CD4-positive, alpha-beta T cell treated with Interferon alpha-2 for 1 hour (primary cell): ENCODE data around the gene NUS1.
"Not testable (repeated sequence)": the region's sequence is repeated elsewhere in the genome, so short reads cannot be mapped to it uniquely, and the experiment has no call there.

Experiments used
- DNase-seq, 2 donors: peaks; one replicate each; pipeline ENCODE4 v3.0.0-alpha.2; 2020 to 2022

NUS1 gene

DNA sequence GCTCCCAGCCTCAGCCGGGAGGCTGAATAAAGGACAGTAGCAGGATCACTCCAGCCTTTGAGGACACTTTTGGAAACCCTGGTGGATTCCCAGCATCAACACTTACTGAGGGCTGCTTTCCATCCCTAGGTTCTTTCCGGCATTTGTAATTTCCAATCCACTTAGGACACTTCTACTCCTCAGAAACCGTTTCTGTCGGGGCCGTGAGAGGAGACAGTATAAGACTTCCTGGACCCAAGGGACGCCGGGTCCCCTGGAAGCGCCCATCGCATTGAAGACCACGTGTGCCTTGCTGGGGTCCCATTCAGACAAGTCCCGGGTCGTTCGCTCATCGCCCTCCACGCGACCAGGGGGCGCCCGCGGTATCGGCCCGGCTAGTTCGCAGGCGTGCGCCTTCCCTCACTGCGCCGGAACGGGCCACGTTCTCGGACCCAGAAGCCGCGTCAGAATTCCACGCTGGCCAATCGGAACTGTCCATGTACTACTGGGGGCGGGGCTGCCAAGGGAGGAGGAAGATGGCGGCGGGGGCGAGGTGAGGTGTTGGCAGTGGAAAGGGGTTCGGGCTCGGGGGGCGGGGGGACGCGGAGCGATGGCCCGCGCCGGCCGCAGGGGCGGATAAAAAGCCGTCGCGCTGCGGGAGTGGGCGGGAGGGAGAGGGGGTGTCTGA, at the start of gene NUS1:
NUS1 (plus strand) TSS at position 479 of the 667 bp plus-strand sequence. CDS start 202 bp downstream, outside the sequence.
- DNase-seq, result peak; percentile 97 to 99

DNA sequence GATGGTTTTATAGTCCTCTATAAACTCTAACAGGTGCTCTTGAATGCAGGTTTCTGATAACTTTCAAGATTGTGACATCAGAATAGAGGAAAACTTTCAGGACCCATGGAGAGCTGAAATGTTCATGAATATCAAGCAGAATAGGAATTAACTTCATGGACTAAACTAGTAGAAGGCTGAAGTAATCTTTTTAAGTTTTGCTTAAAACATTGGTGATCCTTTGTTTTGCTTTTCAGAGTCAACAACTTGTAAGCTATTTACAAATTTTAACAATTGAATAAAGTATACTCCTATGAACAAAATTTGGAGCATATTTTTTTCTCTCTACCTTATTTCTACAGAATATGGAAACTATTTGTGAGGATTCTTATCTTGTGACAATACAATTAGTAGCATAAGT, 47.7 kb upstream of the NUS1 start:
- DNase-seq, result no peak

DNA sequence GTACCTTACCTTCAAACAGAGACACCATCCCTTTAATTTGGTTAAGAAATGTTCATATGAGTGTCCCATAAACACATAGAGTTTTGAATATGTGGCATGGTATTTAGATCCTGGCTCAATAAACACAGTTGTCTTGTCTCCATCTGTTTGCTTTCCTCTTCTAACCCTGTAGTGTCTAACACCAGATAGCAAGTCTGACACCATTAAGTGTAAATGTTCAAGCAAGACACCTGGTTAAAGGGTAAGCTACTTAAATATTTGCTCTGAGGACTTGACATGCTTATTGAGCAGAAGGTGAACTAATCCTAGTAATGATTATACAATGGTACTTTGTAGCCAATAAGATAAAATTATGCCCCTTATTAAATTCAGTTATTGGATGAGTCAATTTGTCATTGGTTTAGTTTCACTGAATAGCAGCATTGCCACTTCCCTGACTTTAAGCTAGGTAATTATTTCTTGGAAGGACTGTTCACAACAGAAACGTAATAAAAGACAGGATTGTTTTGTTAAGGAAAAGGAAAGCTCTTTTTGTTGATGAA, 46.1 kb upstream of the NUS1 start:
- no peak for DNase-seq

DNA sequence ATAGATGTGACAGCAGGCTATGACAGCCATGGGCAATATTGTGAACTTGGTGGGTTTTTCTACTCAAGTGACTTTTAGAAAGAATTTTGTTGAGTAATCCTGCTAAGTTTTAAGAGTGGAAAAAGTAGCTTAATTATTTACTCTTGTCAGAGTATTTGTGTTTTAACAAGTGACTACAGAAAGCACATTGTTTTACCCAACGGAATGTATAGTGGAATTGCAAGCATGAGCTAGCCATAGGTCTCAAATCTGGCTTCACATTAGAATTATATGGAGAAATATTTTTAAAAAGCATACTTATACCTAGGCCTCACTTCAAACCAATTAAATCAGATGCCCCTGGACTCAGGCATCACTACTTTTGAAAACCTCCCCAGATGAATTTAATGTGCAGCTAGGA, 37.5 kb upstream of the NUS1 start:
- no peak for DNase-seq

DNA sequence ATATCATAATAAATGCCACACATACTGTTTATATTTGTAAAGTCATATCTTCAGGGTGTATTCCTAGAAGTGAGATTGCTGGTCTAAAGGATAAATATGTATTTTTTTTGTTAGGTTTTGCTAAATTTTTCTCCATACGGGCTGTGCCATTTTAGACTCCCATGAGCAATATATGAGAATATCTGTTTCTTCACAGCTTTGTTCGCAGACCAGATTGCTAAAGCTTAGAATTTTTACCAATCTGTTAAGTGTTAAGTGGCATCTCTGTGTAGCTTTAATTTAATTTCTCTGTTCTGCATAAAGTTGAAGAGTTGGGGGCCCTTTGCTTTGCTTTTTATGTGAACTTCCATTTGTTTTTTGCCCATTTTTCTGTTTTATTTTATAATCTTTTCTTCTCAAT, 32.3 kb upstream of the NUS1 start:
- no peak for DNase-seq

DNA sequence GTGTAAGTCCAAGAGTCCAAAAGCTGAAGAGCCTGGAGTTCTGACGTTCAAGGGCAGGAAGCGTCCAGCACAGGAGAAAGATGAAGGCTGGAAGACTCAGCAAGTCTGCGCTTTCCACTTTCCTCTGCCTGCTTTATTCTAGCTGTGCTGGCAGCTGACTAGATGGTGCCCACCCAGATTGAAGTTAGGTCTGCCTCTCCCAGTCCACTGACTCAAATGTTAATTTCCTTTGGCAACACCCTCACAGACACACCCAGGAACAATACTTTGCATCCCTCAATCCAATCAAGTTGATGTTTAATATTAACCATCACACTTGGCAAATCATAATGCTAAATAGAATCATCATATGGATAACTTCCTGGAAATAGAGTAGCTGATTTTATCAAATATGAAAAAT, 23.3 kb upstream of the NUS1 start:
- DNase-seq, result not testable (repeated sequence)

DNA sequence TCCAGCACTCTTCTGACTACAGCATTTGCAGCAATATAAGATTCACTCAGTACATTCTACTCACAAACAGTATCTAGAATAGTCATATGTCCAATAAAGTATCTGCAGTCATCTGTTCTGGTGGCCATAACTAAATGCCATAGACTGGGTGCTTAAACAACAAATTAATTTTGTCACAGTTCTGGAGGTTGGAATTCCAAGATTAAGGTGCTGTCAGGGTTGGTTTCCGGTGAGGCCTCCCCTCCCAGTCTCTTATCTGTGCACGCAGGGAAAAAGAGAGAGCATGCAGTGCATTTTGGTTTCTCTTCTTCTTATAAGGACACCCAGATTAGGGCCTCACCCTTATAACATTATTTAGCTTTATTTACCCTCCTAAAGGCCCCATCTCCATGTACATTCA, 21.3 kb upstream of the NUS1 start:
- no peak for DNase-seq

DNA sequence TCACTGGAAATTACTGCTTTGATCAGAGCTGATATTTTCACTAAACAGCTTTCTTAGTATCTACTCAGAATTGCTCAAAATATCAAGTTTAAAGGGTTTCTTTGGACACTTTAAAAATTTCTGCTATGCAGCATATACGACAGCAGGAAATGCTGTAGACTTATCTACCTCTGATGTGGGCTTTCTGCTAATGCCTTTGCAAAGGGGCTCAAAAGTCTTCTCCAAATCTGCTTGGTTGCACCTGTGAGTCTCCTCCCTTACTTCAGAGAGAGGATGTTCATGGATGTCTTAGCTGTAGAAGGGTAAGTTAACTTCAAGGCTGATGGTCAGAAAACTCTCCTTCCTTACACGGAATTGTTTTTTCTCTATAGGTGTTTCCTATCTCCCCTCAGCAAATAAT, 19.9 kb upstream of the NUS1 start:
- no peak for DNase-seq

DNA sequence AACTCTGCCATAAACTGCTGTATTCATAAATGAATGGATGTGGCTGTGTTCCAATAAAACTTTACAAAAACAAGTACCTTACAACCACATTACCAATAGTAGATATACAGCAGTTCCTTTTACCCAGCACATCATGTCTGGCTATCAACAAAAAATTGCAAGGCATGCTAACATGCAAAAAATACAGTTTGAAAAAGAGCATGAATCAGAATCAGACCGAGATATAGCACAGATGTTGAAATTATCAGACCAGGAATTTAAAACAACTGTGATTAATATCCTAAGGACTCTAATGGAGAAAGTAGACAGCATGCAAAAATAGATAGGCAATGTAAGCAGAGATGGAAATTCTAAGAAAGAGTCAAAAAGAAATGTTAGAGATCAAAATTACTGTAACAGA, 8.4 kb upstream of the NUS1 start:
- no peak for DNase-seq

DNA sequence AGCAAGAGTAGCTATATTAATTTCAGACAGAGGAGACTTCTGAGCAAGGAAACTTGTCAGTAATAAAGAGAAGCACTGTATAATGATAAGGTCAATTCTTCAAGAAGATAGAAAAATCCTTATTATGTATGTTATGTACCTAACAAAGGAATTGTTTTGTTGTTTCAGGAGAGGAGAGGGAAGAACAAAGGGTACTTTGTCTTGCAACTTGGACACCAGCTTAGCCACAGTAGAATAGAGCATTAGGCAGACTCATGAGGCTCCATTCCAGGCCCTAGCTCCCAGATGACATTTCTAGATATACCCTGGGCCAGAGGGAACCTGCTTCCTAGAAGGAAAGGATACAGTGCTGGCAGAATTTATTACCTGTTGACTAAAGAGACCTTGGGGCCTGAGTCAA, 6.5 kb upstream of the NUS1 start:
- DNase-seq, result no peak

DNA sequence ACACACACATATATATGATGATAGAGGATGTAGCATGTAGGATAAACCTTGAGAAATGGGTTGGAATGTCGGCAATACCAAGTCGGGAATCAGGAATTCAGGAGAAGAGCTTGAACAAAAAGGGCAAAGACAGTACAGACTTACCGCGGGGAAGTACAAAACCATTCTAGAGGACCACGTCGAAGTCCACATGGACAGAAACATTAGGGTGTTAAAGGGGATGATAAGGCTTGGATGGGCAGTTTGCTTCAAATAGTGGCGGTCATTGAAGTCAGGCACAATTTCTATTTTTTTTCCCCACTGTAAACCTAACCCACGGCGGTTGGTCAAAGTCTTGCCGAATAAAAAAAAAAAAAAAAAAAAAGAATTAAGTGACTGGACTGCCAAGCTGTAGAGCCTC, 766 bp upstream of the NUS1 start:
- no peak for DNase-seq

DNA sequence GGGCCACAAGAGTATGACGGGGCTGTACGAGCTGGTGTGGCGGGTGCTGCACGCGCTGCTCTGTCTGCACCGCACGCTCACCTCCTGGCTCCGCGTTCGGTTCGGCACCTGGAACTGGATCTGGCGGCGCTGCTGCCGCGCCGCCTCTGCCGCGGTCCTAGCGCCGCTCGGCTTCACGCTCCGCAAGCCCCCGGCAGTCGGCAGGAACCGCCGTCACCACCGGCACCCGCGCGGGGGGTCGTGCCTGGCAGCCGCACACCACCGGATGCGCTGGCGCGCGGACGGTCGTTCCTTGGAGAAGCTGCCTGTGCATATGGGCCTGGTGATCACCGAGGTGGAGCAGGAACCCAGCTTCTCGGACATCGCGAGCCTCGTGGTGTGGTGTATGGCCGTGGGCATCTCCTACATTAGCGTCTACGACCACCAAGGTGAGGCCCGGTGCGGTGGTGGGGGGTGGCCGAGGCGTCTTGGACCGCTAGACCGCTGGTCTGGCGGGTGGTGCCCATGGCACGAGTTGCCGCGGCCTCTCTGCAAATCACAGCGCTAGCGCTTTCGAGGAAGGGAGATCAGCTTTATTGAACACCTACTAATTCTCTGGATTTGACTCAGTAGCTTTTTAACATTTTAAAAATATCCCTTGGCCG, 511 bp downstream of the NUS1 start:
- DNase-seq, result peak; percentile 12 to 13

DNA sequence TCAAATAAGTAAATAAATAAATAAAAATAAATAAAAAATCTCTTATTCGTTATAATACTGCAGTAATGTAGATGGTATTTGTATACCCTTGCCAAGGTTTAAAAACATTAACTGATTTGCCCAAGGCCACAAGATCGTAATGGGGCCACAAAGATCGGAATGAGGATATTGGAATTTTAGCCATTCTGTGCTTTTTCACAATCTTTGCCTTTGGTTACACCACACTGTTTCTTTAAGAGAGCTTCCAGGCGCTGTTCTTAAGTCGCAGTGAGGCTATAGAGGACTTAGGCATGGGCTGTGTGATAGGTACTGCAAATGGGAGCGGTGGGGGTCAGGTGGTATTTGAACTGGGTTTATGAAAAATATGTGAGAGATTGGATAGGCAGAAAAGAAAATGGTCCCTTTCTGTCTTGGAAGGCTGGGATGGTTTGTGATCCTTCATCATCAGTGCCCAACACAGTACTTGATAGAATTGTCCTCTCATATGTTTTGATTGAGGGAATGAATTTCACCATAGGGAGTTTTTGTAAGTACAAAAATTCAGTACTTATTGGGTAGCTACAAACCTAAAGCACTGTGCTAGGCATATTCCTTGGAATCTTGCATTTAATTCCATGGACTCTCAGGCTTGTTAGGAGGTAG, 1.4 kb downstream of the NUS1 start:
- DNase-seq, result no peak

DNA sequence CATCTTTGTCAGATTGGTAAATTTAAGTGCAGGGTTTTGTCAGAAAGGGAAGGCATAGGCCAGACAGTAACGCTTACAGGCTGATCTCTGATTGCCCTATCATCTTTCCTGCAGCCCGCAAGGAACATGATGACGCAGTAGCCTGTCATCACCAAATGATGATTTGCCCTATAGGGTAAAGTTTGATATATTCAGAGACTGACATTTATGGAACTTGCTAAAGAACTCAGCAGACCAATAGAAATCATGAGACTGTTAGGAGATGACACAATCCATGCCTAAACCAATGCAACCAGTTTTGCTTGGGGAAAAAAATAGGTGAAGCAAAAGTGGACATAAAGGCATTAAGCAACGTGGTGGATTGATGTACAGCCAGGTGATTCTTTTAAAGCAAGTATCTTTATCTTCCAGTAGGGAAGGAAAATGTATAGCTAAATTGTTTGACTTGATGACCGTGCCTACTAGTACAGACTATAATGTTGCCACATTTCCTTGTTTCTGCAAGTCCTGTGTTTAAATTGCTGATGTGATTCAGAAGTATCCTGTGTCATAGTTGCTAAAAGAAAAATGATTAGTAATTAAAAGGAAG, 2.4 kb downstream of the NUS1 start:
- DNase-seq, result peak; percentile 17 to 19

DNA sequence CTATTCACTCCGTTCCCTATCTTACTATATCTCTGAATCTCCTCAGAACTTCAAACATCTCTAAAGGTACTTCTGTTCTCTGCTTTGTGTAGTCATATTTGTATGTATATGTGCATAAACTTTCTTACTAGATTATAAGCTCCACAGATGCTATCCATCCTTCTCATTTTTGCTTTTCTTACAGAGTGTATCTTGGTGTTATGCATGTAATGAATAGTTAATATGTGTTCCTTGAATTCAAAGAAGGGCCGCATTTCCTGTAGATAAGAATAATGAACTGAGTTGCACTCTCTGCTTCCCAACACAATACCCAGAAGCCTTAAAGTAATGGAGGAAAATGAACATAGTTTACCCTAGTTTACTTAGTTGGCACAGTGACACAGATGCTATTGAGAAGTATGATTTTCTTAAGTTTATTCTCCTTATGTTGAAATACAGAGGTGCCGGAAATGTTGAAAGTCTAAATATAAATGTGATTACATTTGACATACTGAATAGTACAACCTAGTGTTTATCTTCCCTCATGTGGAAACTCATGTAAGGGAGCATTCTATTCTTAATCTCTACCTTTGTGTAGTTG, 6.0 kb downstream of the NUS1 start:
- DNase-seq, result no peak

DNA sequence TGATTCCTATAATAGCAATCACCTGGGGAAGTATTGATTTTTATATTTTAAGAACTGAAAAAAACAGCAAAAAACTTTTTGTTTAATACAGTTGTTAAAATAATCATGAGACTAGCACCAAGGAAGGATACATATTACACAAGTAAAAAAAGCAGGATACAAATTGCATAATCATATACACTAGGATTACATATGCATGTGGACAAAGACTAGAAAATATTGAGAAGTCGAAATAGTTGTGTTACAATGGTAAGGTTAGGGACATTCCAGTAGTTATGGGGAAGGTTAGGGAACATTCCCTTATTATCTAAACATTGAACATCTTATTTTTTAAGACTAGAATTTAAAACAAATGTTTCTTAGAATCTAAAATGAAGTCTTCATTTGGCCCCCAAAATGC, 9.5 kb downstream of the NUS1 start:
- no peak for DNase-seq

DNA sequence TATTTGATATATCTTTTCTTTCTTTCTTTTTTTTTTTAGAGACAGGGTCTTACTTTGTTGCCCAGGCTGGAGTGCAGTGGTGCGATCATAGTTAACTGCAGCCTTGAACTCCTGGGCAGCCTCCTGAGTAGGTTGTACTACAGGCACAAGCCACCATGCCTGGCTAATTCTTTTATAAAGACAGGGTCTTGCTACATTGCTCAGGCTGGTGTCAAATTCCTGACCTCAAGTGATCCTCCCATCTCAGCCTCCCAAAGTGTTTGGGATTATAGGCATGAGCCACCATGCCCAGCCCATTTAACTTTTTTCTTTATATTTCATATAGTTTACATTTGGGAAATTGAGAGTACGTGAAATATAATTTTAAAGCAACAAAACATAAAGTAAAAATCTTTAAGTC, 10.1 kb downstream of the NUS1 start:
- DNase-seq, result no peak

DNA sequence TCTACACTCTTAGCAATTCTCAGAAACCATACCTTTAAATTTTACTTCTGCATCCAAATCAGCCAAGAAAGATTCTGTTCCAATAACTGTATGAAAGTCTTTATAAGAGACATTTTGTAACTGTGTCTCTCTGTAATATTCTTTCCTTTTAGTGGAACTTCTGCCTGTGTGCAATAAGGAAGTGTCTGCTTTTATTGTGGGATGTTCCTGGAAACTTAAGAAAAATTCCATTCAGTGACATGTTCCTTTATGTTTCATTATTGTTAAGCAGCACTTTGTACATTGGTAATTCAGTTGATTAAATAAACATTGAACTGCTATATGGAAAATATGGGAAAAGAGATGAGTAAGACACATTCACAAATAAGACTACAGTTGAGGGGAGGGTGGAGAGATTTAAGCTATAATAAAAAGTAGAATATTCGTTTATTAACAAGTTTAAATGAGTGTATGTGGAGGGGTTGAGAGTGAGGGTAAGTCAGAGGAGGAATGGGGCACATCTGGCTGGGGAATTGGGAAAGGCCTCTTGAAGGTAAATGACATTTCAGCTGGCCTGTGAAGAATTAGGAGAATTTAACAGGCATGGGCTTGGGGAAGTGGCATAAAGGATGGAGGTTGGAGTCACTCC, 11.9 kb downstream of the NUS1 start:
- DNase-seq, result no peak

DNA sequence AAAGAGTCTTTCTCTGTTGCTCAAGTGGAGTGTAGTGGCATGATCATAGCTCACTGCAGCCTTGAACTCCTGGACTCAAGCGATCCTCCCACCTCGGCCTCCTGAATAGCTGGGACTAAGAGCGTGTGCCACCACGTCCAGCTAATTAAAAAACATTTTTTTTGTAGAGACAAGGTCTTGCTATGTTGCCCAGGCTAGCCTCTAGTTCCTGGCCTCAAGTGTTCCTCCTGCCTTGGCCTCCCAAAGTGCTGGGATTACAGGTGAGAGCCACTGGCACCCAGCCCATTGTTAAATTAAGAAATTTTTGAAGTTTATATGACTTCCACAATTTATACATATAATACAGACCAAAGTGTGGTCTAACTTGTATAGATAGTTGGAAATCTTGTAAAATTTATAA, 14.3 kb downstream of the NUS1 start:
- not testable (repeated sequence) for DNase-seq

DNA sequence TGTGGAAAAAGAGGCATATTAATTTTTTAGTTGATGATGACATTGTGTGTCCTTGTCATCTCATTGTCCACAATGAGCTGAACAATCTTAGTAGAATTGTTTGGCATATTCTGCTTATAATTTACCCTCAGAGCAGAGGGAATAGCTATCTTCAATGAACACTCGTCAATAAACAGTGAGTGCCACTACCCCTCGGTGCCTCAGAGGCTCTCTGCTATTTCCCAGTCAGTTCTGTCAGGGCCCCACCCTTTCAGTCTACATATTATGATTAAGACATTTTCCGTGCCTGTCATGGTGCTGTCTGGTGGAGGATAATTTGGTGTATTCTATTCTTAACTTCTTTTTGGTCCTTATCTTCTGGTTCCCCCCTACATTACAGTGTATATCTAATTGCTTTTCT, 31.2 kb downstream of the NUS1 start:
- no peak for DNase-seq

DNA sequence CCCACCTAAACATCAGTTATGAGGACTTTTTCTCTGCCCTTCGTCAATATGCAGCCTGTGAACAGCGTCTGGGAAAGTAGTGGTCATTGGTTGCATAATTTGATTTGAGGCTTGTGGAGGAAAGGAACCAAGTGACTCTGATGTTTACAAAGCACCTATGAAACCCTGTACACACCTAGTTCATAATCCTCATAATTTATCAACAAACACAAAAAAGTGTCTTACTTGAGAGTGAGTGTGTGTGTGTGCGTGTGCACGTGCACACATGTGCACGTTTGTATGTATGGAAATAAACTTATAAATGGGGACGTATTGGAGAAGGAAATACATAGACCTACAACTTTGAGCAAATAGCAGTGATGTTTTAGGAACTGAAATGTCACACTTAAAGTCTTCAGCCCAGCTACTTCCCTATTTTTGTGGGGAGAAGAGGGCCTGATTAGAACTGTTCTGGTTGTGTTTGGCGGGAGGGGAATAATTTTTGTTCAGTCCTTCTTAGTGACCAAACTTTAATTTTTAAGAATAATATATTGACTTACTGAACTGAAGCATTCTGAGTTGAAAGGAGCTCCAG, 31.8 kb downstream of the NUS1 start:
- DNase-seq, result not testable (repeated sequence)

DNA sequence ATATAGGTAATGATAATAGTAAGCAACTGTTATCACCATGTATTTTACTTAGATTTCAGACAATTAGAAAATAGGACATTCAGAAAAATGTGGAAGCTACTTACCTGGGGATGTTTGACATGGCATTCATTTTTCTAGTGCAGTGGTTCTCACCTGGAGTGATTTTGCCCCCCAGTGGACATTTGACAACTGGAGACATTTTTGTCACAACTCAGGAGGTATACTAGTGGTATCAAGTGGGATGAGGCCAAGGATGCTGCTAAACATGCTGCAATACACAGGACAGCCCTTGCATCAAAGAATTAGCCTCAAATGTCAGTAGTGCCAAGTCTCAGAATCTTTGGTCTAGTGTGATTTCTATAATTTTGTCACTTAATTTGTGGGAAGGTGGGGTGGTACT, 36.1 kb downstream of the NUS1 start:
- DNase-seq, result no peak

DNA sequence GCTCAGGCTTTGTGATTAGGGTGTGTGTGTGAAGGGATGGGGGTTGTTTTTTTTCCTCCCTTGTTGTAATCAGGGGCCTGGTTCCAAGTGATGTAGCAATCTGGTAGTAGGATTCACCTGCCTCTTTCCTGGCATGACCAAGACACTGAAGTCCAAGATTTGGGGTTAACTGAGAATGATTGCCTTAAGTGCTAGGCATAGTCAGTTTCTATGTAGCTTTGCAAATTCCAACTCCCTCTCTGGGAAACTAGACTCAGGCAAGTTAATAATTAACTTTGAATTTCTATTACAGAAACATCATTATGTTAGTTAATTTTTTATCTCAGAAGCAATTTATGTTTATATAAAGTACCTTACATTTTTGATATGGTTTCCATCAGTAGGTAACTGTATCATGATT, 43.6 kb downstream of the NUS1 start:
- DNase-seq, result no peak
